ENCODE data around the gene EDEM1. TPM values are rescaled to one million over a fixed set of nuclear protein-coding genes. Genes with fewer than 3 reads are reported as not detected.

EDEM1 gene
- polyA plus RNA-seq, 1 of the 3 experiments (the other 2 are of a cell fraction): 25.2 TPM

GRCh38 chr3:5198313-5198677, 10.8 kb downstream of the EDEM1 start:
- peaks cover 12 to 52% of the 10 kb centered on the region in 2 experiments for H3K4me1 ChIP-seq (ENCODE audit: control insufficient read depth in 1 of 2, insufficient read depth in 2 of 2, low read depth in 1 of 2, low read length in 1 of 2)
- 99% methylated on average over 4 of the region's 4 CpGs for WGBS (ENCODE audit: low lambda C conversion rate)
- H3K9ac ChIP-seq: no peak overlapping the region
- no peak overlapping the region for H3K4me3 ChIP-seq (ENCODE audit: low read depth in 2 of 2, low read length in 1 of 2)
- H3K4me2 ChIP-seq: no peak overlapping the region
- TF ChIP-seq JUND (IDR thresholded peaks at IDR 0.05): no peak
- TF ChIP-seq ELF1 (IDR thresholded peaks at IDR 0.05): no peak
- TF ChIP-seq GATA2 (CRISPR knock-in tag; IDR thresholded peaks at IDR 0.05): no peak
- no peak for TF ChIP-seq SMC3 (IDR thresholded peaks at IDR 0.05; ENCODE audit: low read depth, low read length)
- TF ChIP-seq MAX (IDR thresholded peaks at IDR 0.05; ENCODE audit: low read depth): no peak
- no peak for TF ChIP-seq NFIC (IDR thresholded peaks at IDR 0.05; ENCODE audit: borderline replicate concordance)
- TF ChIP-seq RAD21 (IDR thresholded peaks at IDR 0.05; ENCODE audit: low read length): no peak
- TF ChIP-seq USF2 (IDR thresholded peaks at IDR 0.05; ENCODE audit: borderline replicate concordance, low read depth, low read length): no peak
- TF ChIP-seq PBX3 (IDR thresholded peaks at IDR 0.05): no peak
- TF ChIP-seq EP300 (IDR thresholded peaks at IDR 0.05; ENCODE audit: borderline replicate concordance in 1 of 2, low read depth in 1 of 2, low read length in 1 of 2): no peak
- TF ChIP-seq ZBTB33 (IDR thresholded peaks at IDR 0.05; ENCODE audit: borderline replicate concordance, low read depth): no peak
- no peak for TF ChIP-seq MXI1 (IDR thresholded peaks at IDR 0.05; ENCODE audit: low read depth, low read length)
- no peak for TF ChIP-seq TCF12 (IDR thresholded peaks at IDR 0.05)
- no peak for TF ChIP-seq RFX5 (IDR thresholded peaks at IDR 0.05; ENCODE audit: low read length)
- no peak for TF ChIP-seq CTCF (IDR thresholded peaks at IDR 0.05)
- no peak for TF ChIP-seq USF1 (IDR thresholded peaks at IDR 0.05; ENCODE audit: borderline replicate concordance, low read depth)
- TF ChIP-seq YY1 (IDR thresholded peaks at IDR 0.05; ENCODE audit: low read depth): no peak
- TF ChIP-seq GABPA (IDR thresholded peaks at IDR 0.05; ENCODE audit: low read depth): no peak
- TF ChIP-seq CHD2 (IDR thresholded peaks at IDR 0.05; ENCODE audit: low read length, partially characterized antibody): no peak
- peak overlapping the region in 1 of 2 experiments; percentile 27; a peak in 1 of 4 replicates for H3K27ac ChIP-seq (ENCODE audit: low read depth in 2 of 2, low read length in 1 of 2)
- H3K9me3 ChIP-seq: no peaks in the 10 kb centered on the region
- peaks cover 32 to 55% of the 10 kb centered on the region in 2 experiments for H3K36me3 ChIP-seq (replicated peaks in 1 of 2; ENCODE audit: control insufficient read depth in 1 of 2, insufficient read depth in 2 of 2, low read length in 1 of 2)
- H4K20me1 ChIP-seq (ENCODE audit: insufficient read depth): no peaks in the 10 kb centered on the region
- no peaks in the 10 kb centered on the region for H3K27me3 ChIP-seq (ENCODE audit: insufficient read depth)
- POLR2A ChIA-PET: no interaction called here
- CTCF ChIA-PET: no interaction called here
- H3F3A ChIP-seq (replicated peaks; ENCODE audit: insufficient read depth): peaks cover 30% of the 10 kb centered on the region
- H3K9me2 ChIP-seq: no peaks in the 10 kb centered on the region
- no peak for DNase-seq
- H3K79me2 ChIP-seq (ENCODE audit: insufficient read depth): peaks cover 62% of the 10 kb centered on the region
- H2AFZ ChIP-seq (ENCODE audit: low read depth): no peak overlapping the region

Data from SK-N-SH (cell line).